Superior temporal gyrus (tissue), 1 donor: ENCODE data around the gene PEPD.

Experiments used
- DNase-seq: peaks from one replicate; pipeline ENCODE4 v3.0.0-alpha.2; 2016; ENCODE audit errors: extremely low spot score

The PEPD gene

DNA sequence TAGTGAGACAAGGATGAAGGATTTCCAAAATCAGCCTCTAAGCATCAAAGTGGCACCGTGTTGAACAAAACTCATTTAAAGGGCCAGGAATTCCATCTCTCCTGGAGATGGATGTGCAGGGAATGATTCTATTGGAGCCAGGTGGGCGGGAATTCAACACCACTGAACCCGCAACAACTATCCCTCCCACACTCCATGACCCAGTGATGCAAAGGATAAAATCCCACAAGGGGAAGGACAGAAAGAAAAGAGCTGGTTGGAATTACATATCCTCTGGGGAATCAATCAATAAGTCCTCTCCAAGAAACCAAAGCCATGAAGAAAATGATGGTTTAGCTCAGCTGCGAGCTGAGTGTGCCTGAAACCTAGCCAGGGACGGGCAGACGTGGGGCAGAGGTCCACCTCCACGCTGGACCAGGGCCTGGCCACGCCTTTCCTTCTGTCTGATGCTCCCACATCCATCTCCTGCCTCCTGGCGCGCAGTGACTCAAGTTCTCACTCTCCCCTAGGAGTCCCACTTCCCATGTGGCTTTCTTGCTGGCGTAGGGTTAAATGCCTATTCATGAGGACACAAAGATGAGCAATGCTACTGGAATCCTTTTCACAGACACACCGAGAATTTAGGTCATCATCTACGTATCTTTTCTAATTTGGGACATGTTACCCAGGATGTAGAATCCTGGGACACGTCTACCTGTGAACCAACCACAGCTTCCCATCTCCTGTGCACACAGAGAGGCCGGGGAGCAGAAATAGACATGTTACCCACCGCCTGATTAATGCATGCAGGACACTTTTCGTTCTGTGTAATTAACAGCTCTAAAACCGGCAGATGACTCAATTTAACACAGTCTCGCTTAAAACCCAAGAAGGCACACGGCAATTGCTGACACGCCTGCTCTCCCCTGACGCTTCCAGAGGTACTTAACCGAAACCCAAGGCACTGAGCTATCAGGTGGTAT, 48.6 kb downstream of the PEPD start:
- peak; percentile 55 for DNase-seq

- no peak for DNase-seq
Measured at GRCh38 chr19:33472226-33472625, 49.4 kb downstream of the PEPD start.

- no peak for DNase-seq
Measured at GRCh38 chr19:33471111-33471996, 50.2 kb downstream of the PEPD start.

GRCh38 chr19:33470686-33471085, 50.9 kb downstream of the PEPD start:
- no peak for DNase-seq

- DNase-seq, result no peak
Measured at GRCh38 chr19:33470040-33470330, 51.6 kb downstream of the PEPD start.

GRCh38 chr19:33469171-33470039, 52.2 kb downstream of the PEPD start:
- peak; percentile 35 for DNase-seq

- peak; percentile 13 for DNase-seq
Measured at GRCh38 chr19:33468361-33469170, 53.0 kb downstream of the PEPD start.

- no peak for DNase-seq
Measured at GRCh38 chr19:33467851-33468250, 53.7 kb downstream of the PEPD start.

- DNase-seq, result no peak
Measured at GRCh38 chr19:33465834-33466233, 55.8 kb downstream of the PEPD start.

DNA sequence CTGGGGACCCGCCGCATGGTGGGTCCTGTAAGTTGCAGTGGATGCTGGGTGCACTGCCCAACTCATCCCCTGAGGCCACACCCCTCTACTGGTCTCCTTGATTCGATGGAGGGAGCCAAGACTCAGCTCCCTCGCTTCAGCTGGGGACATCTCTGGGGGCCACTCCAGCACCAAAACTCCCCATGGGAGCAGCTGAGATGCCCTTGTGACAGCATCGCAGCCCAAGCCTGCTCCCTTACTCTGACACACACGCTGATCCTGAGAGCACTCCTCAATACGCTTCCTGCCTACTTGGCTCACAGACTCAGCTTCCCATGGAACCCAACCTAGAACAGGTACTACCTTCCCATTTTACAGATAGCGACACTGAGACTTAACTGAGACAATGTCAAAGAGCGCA, 56.2 kb downstream of the PEPD start:
- DNase-seq, result no peak

DNA sequence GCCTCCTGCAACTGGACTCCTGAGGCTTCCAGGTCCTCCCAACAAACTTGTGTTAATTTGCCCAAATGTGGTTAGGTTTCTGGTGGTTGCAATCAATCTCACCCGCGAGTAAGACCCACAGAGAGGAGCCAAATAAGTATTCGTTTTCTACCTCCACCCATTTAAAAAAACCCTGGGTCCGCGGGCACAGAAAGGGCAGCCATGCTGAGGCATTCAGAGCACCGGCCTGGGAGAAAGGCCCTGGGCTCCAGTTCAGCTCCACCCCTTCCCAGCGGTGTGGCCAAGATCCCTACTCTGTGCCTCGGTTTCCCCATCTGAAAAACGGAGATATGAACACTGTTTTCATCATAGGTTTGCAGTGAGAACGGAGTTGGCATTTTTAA, 56.9 kb downstream of the PEPD start:
- no peak for DNase-seq

DNA sequence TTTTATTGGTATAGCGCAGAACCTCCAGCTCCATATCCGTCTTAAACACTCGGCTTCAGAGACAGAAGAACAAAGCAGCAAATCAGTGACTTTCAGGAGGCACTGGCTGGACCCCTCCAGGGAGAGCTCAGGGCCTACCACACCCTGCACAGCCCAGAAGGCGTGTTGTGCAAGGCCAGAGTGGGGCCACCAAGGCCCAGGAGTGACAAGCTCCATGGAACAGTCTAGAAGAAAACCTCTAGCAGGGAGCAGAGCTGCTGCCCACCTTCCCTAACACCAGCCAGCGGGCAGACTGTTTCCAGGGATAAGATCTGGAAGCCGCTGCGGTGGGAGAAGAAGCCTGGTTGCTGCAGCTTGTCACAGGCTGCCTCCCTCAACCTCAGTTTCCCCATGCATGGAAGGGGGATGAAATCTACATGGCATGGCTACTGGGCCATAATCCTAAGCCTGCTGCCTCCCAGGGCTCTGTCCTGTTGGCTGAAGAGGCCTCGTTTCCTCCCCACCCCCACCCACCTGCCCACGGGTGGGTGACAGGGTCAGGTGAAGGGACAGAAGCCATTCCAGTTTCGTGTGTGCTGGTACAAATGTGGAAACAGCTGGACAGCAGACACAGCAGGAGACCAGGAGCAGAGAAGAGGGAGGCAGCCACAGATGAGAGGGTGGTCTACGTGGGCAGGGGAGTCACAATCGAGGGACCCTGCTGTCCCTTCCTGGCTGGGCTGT, 57.4 kb downstream of the PEPD start:
- DNase-seq, result no peak

GRCh38 chr19:33463199-33463598, 58.4 kb downstream of the PEPD start:
- DNase-seq, result peak; percentile 63

DNA sequence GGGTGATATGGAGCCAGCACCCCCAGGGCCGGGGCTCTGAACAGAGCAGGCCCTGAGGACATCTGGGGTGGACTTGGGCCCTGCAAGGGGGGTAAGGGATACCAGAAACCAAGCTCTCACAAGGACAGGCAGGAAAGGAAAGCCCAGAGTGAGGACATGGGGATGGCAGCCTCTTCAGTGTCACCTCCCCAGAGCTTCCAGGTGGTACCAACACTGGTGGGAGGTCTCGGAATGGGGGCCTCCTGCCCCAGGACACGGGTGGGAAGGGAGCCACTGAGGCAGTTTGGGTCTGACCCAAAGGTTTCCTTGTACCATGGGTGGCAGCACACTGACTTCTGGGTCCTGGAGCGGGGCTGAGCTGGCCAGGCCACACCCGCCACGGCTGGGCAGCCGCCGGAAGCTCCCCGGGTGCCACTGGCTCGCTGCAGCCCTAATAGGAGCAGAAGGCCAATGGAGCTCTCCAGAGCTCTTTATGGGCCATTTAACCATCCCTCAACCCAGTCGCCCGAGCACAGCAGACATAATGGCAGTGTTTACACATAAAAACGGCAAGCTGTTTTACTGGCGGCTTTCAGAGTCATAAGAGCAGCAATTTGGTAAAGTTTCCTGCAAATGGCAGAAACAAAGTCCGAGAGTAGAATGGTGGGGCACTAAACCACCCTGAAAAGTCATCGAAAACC, 59.3 kb downstream of the PEPD start:
- no peak for DNase-seq

GRCh38 chr19:33461256-33462111, 60.1 kb downstream of the PEPD start:
- no peak for DNase-seq

GRCh38 chr19:33460221-33460908, 61.2 kb downstream of the PEPD start:
- no peak for DNase-seq

GRCh38 chr19:33459222-33460090, 62.1 kb downstream of the PEPD start:
- DNase-seq, result no peak
